ENCODE measurements around the gene ZER1. TPM values are rescaled to one million over a fixed set of nuclear protein-coding genes. Genes with fewer than 3 reads are reported as not detected.
"Not testable (repeated sequence)": the region's sequence is repeated elsewhere in the genome, so short reads cannot be mapped to it uniquely, and the experiment has no call there.

Gene ZER1
- polyA plus RNA-seq, 3 donors = 13.4 to 23.3 (median 20.1) TPM

- WGBS, 3 donors = 85 to 96% (median 91%) methylated on average over 9 of the region's 9 CpGs
- H3K27ac ChIP-seq (ENCODE audit: low read depth, low read length) = no peak overlapping the region
Observed at GRCh38 chr9:128792134-128792533, 20.4 kb upstream of the ZER1 start.

GRCh38 chr9:128790536-128790935, 18.8 kb upstream of the ZER1 start:
- no peak overlapping the region for H3K27ac ChIP-seq (ENCODE audit: low read depth, low read length)
- 93 to 98% (median 96%) methylated on average over 4 of the region's 4 CpGs for WGBS, 3 donors

GRCh38 chr9:128788445-128788844, 16.7 kb upstream of the ZER1 start:
- WGBS, 3 donors = 82 to 100% (median 86%) methylated on average over 1 of the region's 1 CpG
- H3K27ac ChIP-seq (ENCODE audit: low read depth, low read length) = no peak overlapping the region

GRCh38 chr9:128787659-128788058, 15.9 kb upstream of the ZER1 start:
- WGBS, 3 donors = 2 to 3% (median 3%) methylated on average over 7 of the region's 7 CpGs
- H3K27ac ChIP-seq (ENCODE audit: low read depth, low read length) = no peak overlapping the region

GRCh38 chr9:128786681-128787601, 15.2 kb upstream of the ZER1 start, which contains the start of gene TBC1D13:
Gene TBC1D13 (plus strand): TSS chr9:128787253. CDS start chr9:128787354, 101 bp downstream.
- WGBS, 3 donors = 6 to 8% (median 8%) methylated on average over 56 to 64 of the region's 64 CpGs
- no peak within 1 kb of the TSS for H3K27ac ChIP-seq (ENCODE audit: low read depth, low read length)

GRCh38 chr9:128785427-128785826, 13.7 kb upstream of the ZER1 start:
- no peak overlapping the region for H3K27ac ChIP-seq (ENCODE audit: low read depth, low read length)
- WGBS, 3 donors = 92 to 94% (median 93%) methylated on average over 6 of the region's 6 CpGs

GRCh38 chr9:128782669-128783068, 10.9 kb upstream of the ZER1 start:
- no peak overlapping the region for H3K27ac ChIP-seq (ENCODE audit: low read depth, low read length)
- 89 to 100% (median 94%) methylated on average over 1 of the region's 1 CpG for WGBS, 3 donors

- WGBS, 3 donors = 66 to 83% (median 69%) methylated on average over 7 of the region's 7 CpGs
Observed at GRCh38 chr9:128781187-128782070, 9.7 kb upstream of the ZER1 start.

GRCh38 chr9:128780093-128780492, 8.4 kb upstream of the ZER1 start:
- not testable (repeated sequence) for H3K27ac ChIP-seq (ENCODE audit: low read depth, low read length)
- 87 to 96% (median 91%) methylated on average over 11 to 21 of the region's 27 CpGs for WGBS, 3 donors

More at GRCh38 chr9:128781187-128782070, 9.7 kb upstream of the ZER1 start:
- H3K27ac ChIP-seq (ENCODE audit: low read depth, low read length) = no peak overlapping the region

- 79 to 95% (median 87%) methylated on average over 1 of the region's 1 CpG for WGBS, 3 donors
Observed at GRCh38 chr9:128774804-128775203, 3.1 kb upstream of the ZER1 start.

GRCh38 chr9:128773049-128773448, 1.3 kb upstream of the ZER1 start:
- 84 to 91% (median 91%) methylated on average over 5 of the region's 5 CpGs for WGBS, 3 donors
- no peak overlapping the region for H3K27ac ChIP-seq (ENCODE audit: low read depth, low read length)

More at GRCh38 chr9:128774804-128775203, 3.1 kb upstream of the ZER1 start:
- no peak overlapping the region for H3K27ac ChIP-seq (ENCODE audit: low read depth, low read length)

GRCh38 chr9:128771094-128771721, 519 bp downstream of the ZER1 start:
- 0 to 2% (median 1%) methylated on average over 27 to 28 of the region's 28 CpGs for WGBS, 3 donors
- H3K27ac ChIP-seq (ENCODE audit: low read depth, low read length) = peak overlapping the region; percentile 60

- H3K27ac ChIP-seq (ENCODE audit: low read depth, low read length) = no peak overlapping the region
- WGBS, 3 donors = 61 to 80% (median 80%) methylated on average over 11 of the region's 11 CpGs
Observed at GRCh38 chr9:128770286-128771030, 1.3 kb downstream of the ZER1 start.

GRCh38 chr9:128768606-128769005, 3.1 kb downstream of the ZER1 start:
- H3K27ac ChIP-seq (ENCODE audit: low read depth, low read length) = no peak overlapping the region
- 85 to 88% (median 87%) methylated on average over 6 of the region's 6 CpGs for WGBS, 3 donors

GRCh38 chr9:128765499-128765898, 6.2 kb downstream of the ZER1 start:
- no peak overlapping the region for H3K27ac ChIP-seq (ENCODE audit: low read depth, low read length)
- 36 to 87% (median 85%) methylated on average over 3 of the region's 3 CpGs for WGBS, 3 donors

- H3K27ac ChIP-seq (ENCODE audit: low read depth, low read length) = no peak overlapping the region
- 75 to 84% (median 81%) methylated on average over 6 of the region's 6 CpGs for WGBS, 3 donors
Observed at GRCh38 chr9:128764361-128764760, 7.4 kb downstream of the ZER1 start.

GRCh38 chr9:128762671-128763449, 8.9 kb downstream of the ZER1 start:
- WGBS, 3 donors = 68 to 79% (median 76%) methylated on average over 9 of the region's 9 CpGs
- no peak overlapping the region for H3K27ac ChIP-seq (ENCODE audit: low read depth, low read length)

Data from adipose tissue (tissue), 3 donors.